ENCODE data around the gene FOCAD.
A peak's percentile ranks its signal among the peaks of the same experiment; 100 is the strongest.
"Not testable (repeated sequence)": the region's sequence is repeated elsewhere in the genome, so short reads cannot be mapped to it uniquely, and the experiment has no call there.

Gene FOCAD

DNA sequence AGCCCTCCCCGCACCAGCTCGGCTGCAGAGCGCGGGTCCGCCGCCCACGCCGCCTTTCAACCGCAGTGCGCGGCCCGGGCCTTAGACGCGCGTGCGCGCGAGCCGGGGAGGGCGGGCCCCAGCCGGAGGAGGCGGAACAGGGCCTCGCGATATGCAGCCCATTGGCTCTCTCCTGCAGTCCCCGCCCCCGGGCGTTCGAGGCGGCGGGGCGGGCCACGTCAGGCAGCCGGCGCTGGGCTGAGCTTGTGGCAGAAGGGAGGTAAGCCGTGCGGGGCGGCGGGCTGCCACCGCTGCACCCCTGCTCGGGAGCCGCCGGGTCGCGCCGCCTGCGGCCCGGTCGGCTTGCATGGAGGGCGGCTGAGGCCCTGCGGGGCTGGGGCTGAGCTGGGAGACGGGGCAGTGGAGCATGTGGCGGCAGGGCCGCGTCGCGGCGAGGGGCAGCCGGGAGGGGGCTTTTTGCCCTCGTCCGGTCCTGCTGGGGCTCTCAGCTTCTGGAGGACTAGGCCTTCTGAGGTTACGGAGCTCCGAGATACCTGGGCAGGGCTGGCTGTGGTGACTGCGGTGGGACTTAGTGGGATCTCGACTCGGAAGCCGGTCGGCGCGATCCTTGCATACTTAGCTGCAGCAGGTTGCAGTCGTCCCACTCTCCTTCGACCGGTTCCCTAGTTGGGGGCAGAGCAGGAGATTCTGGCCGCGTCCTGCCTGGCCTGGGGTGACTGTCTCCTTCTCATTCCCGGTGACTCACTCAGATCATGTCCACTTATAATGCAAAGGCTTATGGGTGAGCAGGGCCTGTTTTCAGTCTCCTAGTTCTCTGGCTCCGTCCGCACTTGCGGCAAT, at the start of gene FOCAD:
Gene FOCAD, plus strand, starts transcription at position 225 of the 840 bp plus-strand sequence. CDS start 31,095 bp downstream, outside the sequence.
- DNase-seq: peak; percentile 95

- no peak for DNase-seq
Observed at GRCh38 chr9:20634895-20635294, 49.2 kb upstream of the FOCAD start.

DNA sequence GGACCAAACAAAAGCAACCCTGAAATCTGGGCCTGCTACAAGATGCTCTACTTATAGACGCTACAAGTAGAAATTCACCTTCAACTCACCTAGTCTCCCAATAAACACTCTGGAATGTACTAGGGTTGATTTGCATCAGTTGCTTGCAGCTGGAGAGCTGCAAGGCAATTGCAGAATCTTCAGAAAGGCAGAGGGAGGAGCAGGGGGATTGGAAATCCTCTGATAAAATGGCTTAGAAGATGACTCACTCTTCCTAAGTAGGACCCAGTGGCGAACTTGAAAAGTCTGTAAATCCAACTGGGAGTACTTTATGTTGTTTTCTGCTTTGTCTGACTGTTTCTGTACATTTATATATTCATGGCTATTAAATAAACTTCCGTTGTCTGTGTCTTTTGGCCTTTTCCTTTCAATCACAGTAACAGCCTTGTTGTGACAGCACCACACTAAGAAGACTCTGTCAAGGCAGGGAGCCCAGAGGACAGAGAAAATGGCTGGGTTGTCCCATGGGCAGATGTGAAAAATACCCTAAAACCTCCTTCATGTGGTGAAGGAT, 47.1 kb upstream of the FOCAD start:
- DNase-seq: no peak

- peak; percentile 79 for DNase-seq
Observed at GRCh38 chr9:20640331-20641187, 43.5 kb upstream of the FOCAD start.

GRCh38 chr9:20642045-20642444, 42.0 kb upstream of the FOCAD start:
- DNase-seq: no peak

- DNase-seq: no peak
Observed at GRCh38 chr9:20643660-20644059, 40.4 kb upstream of the FOCAD start.

DNA sequence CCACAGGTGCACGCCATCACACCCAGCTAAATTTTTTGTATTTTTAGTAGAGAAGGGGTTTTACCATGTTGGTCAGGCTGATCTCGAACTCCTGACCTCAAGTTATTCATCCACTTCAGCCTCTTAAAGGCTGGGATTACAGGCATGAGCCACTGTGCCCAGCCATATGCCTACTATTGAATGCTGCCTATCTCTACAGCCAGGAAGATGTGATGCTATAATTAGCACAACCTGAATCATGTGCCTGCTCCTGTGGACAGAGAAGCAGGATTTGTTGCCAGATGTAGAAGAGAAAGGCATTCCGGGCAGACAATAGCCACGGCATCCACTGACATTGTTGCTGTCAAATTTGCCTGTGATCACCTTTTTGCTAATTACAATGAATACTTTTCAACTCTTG, 37.4 kb upstream of the FOCAD start:
- DNase-seq: no peak

DNA sequence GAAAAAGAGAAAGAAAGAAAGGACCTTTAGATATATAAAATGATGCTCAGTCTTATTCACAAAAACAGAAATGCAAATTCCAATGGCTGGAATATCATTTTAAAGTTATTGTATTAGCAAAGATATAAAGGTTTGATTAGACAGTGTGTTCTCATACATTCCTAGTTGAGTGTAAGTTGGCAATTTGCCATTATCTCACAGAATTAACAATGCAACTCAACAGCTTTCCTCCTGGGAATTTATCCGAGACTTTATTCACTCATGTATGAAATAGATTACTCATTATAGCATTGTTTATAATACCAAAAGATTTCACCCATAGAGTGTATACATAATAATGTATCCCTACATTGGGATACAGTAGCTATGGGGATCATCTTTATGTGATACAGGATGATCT, 34.7 kb upstream of the FOCAD start:
- no peak for DNase-seq

DNA sequence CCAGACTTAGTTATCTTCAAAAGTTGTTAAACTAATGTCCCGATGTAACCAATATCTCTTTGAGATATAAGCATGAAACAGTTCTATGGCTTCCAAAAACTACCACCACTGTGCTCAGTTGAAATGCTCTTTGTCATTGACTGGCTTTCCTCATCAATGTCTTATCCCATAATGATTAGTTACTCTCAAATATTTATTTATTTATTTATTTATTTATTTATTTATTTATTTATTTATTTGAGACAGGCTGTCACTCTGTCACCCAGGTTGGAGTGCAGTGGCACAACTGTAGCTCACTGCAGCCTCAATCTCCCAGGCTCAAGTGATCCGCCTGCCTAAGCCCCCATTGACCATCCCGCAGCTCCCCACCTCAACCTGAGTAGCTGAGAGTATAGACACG, 33.7 kb upstream of the FOCAD start:
- DNase-seq: no peak

GRCh38 chr9:20650750-20651299, 33.2 kb upstream of the FOCAD start:
- no peak for DNase-seq

DNA sequence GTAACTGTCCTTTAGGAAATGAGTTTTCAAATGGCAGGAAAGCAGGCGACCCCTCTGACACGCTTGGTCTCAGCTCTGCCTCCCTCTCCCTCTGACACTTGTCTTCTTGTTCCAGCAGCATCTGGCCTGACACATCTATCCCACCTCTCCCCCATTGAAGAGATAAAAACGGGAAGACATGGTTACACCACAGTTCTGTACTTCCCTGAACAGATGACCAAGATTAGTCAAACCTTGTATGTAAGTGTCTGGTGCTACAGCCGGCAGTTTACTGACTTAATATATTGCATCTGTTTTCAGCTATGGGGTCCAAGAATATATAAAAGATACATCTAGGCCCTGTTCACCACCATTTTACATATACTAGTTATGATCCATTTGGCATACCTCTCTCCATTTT, 32.1 kb upstream of the FOCAD start:
- no peak for DNase-seq

DNA sequence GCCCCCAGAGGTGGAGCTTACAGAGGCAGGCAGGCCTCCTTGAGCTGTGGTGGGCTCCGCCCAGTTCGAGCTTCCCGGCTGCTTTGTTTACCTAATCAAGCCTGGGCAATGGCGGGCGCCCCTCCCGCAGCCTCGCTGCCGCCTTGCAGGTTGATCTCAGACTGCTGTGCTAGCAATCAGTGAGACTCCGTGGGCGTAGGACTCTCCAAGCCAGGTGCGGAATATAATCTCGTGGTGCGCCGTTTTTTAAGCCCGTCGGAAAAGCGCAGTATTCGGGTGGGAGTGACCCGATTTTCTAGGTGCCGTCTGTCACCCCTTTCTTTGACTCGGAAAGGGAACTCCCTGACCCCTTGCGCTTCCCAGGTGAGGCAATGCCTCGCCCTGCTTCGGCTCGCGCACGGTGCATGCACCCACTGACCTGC, 25.8 kb upstream of the FOCAD start:
- peak; percentile 42 for DNase-seq

DNA sequence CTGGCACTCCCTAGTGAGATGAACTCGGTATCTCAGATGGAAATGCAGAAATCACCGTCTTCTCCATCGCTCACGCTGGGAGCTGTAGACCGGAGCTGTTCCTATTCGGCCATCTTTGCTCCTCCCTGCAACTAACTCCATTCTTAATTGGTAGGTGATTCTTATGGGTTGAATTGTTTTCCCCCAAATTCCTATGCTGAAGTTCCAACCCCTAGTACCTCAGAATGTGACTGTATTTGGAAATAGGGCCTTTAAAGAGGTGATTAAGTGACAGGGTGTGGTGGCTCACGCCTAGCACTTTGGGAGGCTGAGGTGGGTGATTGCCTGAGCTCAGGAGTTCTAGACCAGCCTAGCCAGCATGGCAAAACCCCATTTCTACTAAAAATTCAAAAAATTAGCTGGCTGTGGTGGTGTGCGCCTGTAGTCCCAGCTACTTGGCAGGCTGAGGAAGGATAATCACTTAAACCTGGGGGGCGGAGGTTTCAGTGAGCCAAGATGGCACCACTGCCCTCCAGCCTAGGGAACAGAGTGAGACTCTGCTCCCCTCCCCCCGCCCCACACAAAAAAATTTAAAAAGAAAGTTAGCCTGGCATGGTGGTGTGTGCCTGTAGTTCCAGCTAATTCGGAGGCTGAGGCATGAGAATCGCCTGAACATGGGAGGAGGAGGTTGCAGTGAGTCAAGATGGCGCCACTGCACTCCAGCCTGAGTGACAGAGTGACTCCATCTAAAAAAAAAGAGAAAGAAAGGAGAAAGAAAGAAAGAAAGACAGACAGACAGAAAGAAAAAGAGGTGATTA, 25.2 kb upstream of the FOCAD start:
- no peak for DNase-seq

DNA sequence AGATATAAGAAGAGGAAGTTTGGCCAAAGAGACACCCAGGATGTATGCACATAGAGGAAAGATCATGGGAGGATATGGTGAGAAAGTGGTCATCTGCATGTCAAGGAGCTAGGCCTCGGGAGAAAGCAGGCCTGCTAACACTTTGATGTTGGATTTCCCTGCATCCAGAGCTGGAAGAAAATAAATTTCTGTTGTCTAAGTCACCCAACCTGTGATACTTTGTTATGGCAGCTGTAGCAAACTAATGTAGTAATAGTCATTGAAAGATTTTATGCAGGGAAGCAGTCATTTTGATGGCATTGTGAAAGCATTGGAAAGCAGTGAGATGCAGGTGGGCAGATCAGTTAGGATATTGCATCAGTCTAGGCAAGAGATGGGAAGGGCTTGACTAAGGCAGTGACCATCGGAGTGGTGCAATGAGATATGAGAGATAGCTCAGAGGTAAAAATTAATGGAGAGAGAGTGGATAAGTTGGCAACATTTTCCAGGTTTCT, 24.5 kb upstream of the FOCAD start:
- no peak for DNase-seq

GRCh38 chr9:20662156-20662555, 21.9 kb upstream of the FOCAD start:
- no peak for DNase-seq

- DNase-seq: no peak
Observed at GRCh38 chr9:20663133-20663532, 20.9 kb upstream of the FOCAD start.

DNA sequence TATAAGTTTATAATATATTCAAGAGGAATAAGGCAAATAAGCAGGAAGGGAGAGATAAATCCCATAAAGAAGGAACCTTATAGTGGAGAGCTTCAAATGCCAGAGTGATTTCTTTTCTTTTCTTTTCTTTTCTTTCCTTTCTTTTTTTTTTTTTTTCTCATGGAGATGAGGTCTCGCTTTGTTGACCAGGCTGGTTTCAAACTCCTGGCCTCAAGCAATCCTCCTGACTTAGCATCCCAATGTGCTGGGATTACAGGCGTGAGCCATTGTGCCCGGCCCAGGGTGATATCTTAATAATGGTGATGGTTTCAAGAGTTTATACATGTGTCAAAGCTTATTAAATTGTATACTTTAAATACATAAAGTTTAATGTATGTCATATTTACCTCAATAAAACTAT, 19.6 kb upstream of the FOCAD start:
- no peak for DNase-seq

DNA sequence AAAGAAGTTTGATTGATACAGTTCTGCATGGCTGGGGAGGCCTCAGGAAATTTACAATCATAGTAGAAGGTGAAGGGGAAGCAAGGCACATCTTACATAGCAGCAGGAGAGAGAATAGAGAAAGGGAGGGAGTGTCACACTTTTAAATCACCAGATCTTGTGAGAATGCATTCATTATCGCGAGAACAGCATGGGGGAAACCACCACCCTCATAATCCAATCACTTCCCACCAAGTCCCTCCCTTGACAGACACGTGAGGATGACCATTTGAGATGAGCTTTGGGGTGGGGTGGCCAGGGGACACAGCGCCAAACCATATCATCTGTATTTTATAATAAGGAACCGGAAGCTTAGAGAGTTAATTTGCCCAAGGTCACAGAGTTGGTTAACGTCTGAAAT, 13.7 kb upstream of the FOCAD start:
- DNase-seq: no peak

GRCh38 chr9:20671635-20672034, 12.4 kb upstream of the FOCAD start:
- DNase-seq: no peak

GRCh38 chr9:20673537-20673936, 10.5 kb upstream of the FOCAD start:
- DNase-seq: not testable (repeated sequence)

- no peak for DNase-seq
Observed at GRCh38 chr9:20681467-20681866, 2.6 kb upstream of the FOCAD start.

DNA sequence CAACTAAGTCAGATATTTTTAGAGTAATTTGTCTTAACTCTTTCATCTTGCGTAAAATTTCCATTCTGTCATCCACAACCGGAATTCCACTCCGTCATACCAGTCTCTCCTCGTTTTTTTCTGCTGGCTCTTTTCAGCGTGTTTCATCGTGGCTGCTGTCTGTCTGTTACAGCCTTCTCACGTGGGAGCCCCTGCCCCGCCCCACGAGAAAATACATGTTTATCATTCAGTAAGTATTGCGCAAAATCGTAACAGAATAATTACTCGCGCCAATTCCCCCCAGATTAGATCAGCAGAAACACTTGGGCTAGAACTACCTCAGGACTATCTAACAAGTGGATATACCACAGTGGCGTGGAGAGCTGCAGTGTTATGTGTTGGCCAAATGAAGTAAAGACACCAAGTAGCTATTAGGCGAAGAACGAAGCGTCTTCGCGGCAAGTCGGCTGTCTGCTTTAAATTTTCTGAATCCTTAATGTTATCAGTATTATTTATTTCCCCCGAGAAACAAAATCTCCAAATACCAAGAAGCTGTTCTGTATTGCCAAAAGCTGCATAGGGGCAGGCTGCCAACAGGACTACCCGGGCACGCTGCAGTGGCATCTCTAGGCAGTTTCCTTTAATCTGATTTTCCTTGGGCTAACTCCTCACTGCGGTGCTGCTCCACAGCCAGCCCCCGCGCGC, 566 bp upstream of the FOCAD start:
- DNase-seq: peak; percentile 62
